IMR-90 (cell line): Measurements from ENCODE around the gene MRAP2. TPM values are rescaled to one million over a fixed set of nuclear protein-coding genes. Genes with fewer than 3 reads are reported as not detected.

Experiments used
- ATAC-seq: fragments of 200-7000 bp; cut with Tn5 transposase; 2 replicates; pipeline ENCODE4 v1.9.1; 2020; ENCODE audit warnings: low read depth, mild to moderate bottlenecking, moderate library complexity
- BruUV-seq: library from RNA; stranded (reverse); fragments of 400-500 nt; replicated peaks from 2 replicates; lab custom pipeline; 2021; lab: Mats Ljungman, UMichigan
- CTCF ChIA-PET: fragments of 300-600 bp; formaldehyde crosslinking; extraction: SDS; loops from one replicate; lab custom pipeline; 2021; ENCODE audit warnings: antibody characterized with exemption; lab: Yijun Ruan, JAX
- POLR2A ChIA-PET: fragments of 300-600 bp; sonication (Branson Sonifier 250); formaldehyde crosslinking; loops from one replicate; lab custom pipeline; 2022; ENCODE audit warnings: antibody characterized with exemption; ENCODE audit not compliant: unreplicated experiment; lab: Charles Lee
- DNase-seq: peaks from one replicate; pipeline ENCODE4 v3.0.0; 2013
- H2AFZ ChIP-seq: replicated peaks from 2 replicates; pipeline ENCODE3; 2013; ENCODE audit warnings: low read length, mild to moderate bottlenecking; ENCODE audit not compliant: poor library complexity
- H2AK5ac ChIP-seq: 2 replicates; pipeline ENCODE4 v1.6.1; 2013; ENCODE audit warnings: low read depth, low read length, inconsistent platforms
- H2AK9ac ChIP-seq: replicated peaks from 2 replicates; pipeline ENCODE3; 2013; ENCODE audit warnings: mild to moderate bottlenecking, low read depth, low read length, moderate library complexity; ENCODE audit not compliant: poor library complexity
- H2BK120ac ChIP-seq: 2 replicates; pipeline ENCODE4 v1.6.1; 2013; ENCODE audit warnings: low read depth, low read length, inconsistent platforms
- H2BK15ac ChIP-seq: 3 replicates; pipeline ENCODE4 v1.6.1; 2013; ENCODE audit warnings: low read depth, low read length, inconsistent platforms
- H2BK20ac ChIP-seq: 2 replicates; pipeline ENCODE4 v1.6.1; 2013; ENCODE audit warnings: low read depth, mild to moderate bottlenecking, inconsistent platforms, low read length, moderate library complexity
- H2BK5ac ChIP-seq: 2 replicates; pipeline ENCODE4 v1.6.1; 2013; ENCODE audit warnings: mild to moderate bottlenecking, low read depth, low read length, inconsistent platforms; ENCODE audit not compliant: poor library complexity, severe bottlenecking
- H3K14ac ChIP-seq: replicated peaks from 2 replicates; pipeline ENCODE4 v1.6.1; 2013; ENCODE audit warnings: low read depth, low read length, inconsistent platforms
- H3K18ac ChIP-seq: 2 replicates; pipeline ENCODE4 v1.6.1; 2013; ENCODE audit warnings: low read depth, low read length, control low read depth
- H3K23ac ChIP-seq: 2 replicates; pipeline ENCODE4 v1.6.1; 2013; ENCODE audit warnings: low read depth, low read length, inconsistent platforms
- H3K27ac ChIP-seq: 2 replicates; pipeline ENCODE4 v1.5.1; 2013; ENCODE audit warnings: mild to moderate bottlenecking, control low read depth, low read length; ENCODE audit not compliant: insufficient read depth
- H3K27me3 ChIP-seq: 2 replicates; pipeline ENCODE4 v1.6.1; 2013; ENCODE audit warnings: low read length; ENCODE audit not compliant: control insufficient read depth, insufficient read depth
- H3K36me3 ChIP-seq: 2 replicates; pipeline ENCODE4 v1.6.1; 2013; ENCODE audit warnings: low read length, mixed read lengths; ENCODE audit not compliant: control insufficient read depth, insufficient read depth
- H3K4ac ChIP-seq: 2 replicates; pipeline ENCODE4 v1.6.1; 2013; ENCODE audit warnings: low read depth, low read length, inconsistent platforms
- H3K4me1 ChIP-seq: 2 replicates; pipeline ENCODE4 v1.6.1; 2013; ENCODE audit warnings: low read length, mixed read lengths; ENCODE audit not compliant: control insufficient read depth, insufficient read depth
- H3K4me2 ChIP-seq: 2 replicates; pipeline ENCODE4 v1.6.1; 2013; ENCODE audit warnings: low read depth, mild to moderate bottlenecking, control low read depth, low read length, moderate library complexity
- H3K4me3 ChIP-seq: 2 replicates; pipeline ENCODE4 v1.5.1; 2013; ENCODE audit warnings: low read depth, mild to moderate bottlenecking, control low read depth, low read length, moderate library complexity; ENCODE audit not compliant: insufficient read depth
- H3K56ac ChIP-seq: 2 replicates; pipeline ENCODE4 v1.6.1; 2013; ENCODE audit warnings: low read length, inconsistent platforms; ENCODE audit not compliant: insufficient read depth; ENCODE audit errors: extremely low read depth
- H3K79me1 ChIP-seq, 2 experiments: 2 replicates each; pipeline ENCODE4 v1.6.1; 2013; ENCODE audit warnings: low read length in 2 of 2, inconsistent platforms in 1 of 2, low read depth in 1 of 2
- H3K9ac ChIP-seq: 2 replicates; pipeline ENCODE4 v1.6.1; 2013; ENCODE audit warnings: low read depth, low read length, control low read depth
- H3K9me1 ChIP-seq: 2 replicates; pipeline ENCODE4 v1.6.1; 2013; ENCODE audit warnings: low read length, inconsistent platforms; ENCODE audit not compliant: insufficient read depth
- H3K9me3 ChIP-seq: 2 replicates; pipeline ENCODE4 v1.6.1; 2013; ENCODE audit warnings: low read length; ENCODE audit not compliant: control insufficient read depth, insufficient read depth
- H4K20me1 ChIP-seq: 2 replicates; pipeline ENCODE4 v1.6.1; 2013; ENCODE audit warnings: low read length, inconsistent platforms; ENCODE audit not compliant: insufficient read depth
- H4K5ac ChIP-seq: 2 replicates; pipeline ENCODE4 v1.6.1; 2013; ENCODE audit warnings: mild to moderate bottlenecking, low read depth, low read length, control low read depth
- H4K8ac ChIP-seq, 2 experiments: 2 replicates each; pipeline ENCODE4 v1.6.1; 2013; ENCODE audit warnings: low read depth in 2 of 2, low read length in 2 of 2, control low read depth in 1 of 2, inconsistent platforms in 1 of 2
- H4K91ac ChIP-seq: 2 replicates; pipeline ENCODE4 v1.6.1; 2013; ENCODE audit warnings: low read depth, low read length, inconsistent platforms; ENCODE audit not compliant: insufficient read depth
- BHLHE40 ChIP-seq: fragments of 150-350 bp; IDR thresholded peaks from 2 replicates; pipeline ENCODE4 v1.6.1; 2016; ENCODE audit warnings: mild to moderate bottlenecking, low read depth, low read length
- CEBPB ChIP-seq: IDR thresholded peaks from 2 replicates; pipeline ENCODE4 v1.6.1; 2012; ENCODE audit warnings: low read depth, low read length, improper control_type of control experiment
- CHD1 ChIP-seq: IDR thresholded peaks from 2 replicates; pipeline ENCODE4 v1.6.1; 2012; ENCODE audit warnings: low read depth, low read length, improper control_type of control experiment
- FOS ChIP-seq: fragments of 150-350 bp; IDR thresholded peaks from 2 replicates; pipeline ENCODE4 v1.6.1; 2016; ENCODE audit warnings: low read depth, low read length
- MAFK ChIP-seq: IDR thresholded peaks from 2 replicates; pipeline ENCODE4 v1.6.1; 2012; ENCODE audit warnings: low read depth, low read length, improper control_type of control experiment
- MAZ ChIP-seq: IDR thresholded peaks from 2 replicates; pipeline ENCODE4 v1.6.1; 2012; ENCODE audit warnings: low read depth, mild to moderate bottlenecking, low read length, improper control_type of control experiment, moderate library complexity, borderline replicate concordance
- MXI1 ChIP-seq: IDR thresholded peaks from 2 replicates; pipeline ENCODE4 v1.6.1; 2012; ENCODE audit warnings: low read depth, mild to moderate bottlenecking, low read length, moderate library complexity, borderline replicate concordance
- NFE2L2 ChIP-seq: fragments of 150-350 bp; IDR thresholded peaks from 2 replicates; pipeline ENCODE4 v1.6.1; 2016; ENCODE audit warnings: low read depth, mild to moderate bottlenecking, low read length
- POLR2A ChIP-seq: IDR thresholded peaks from 2 replicates; pipeline ENCODE4 v1.6.1; 2012; ENCODE audit warnings: mild to moderate bottlenecking, low read depth, low read length
- RAD21 ChIP-seq: IDR thresholded peaks from 2 replicates; pipeline ENCODE4 v1.6.1; 2012; ENCODE audit warnings: low read length, improper control_type of control experiment
- RCOR1 ChIP-seq: IDR thresholded peaks from 2 replicates; pipeline ENCODE4 v1.6.1; 2012; ENCODE audit warnings: mild to moderate bottlenecking, low read length, improper control_type of control experiment; ENCODE audit not compliant: insufficient replicate concordance
- RFX5 ChIP-seq: IDR thresholded peaks from 2 replicates; pipeline ENCODE4 v1.8.0; 2012; ENCODE audit warnings: low read depth, mild to moderate bottlenecking, low read length, moderate library complexity
- SMC3 ChIP-seq: fragments of 150-350 bp; IDR thresholded peaks from 2 replicates; pipeline ENCODE4 v1.6.1; 2016; ENCODE audit warnings: low read depth, mild to moderate bottlenecking, antibody characterized with exemption, low read length, moderate library complexity
- dilution Hi-C: fragments of 300-500 bp; cut with HindIII; formaldehyde crosslinking; loops from one replicate; pipeline ENCODE4 v1.14.3; 2018; ENCODE audit warnings: low sequenced_read_pairs; ENCODE audit not compliant: unreplicated experiment
- in situ Hi-C: fragments of 300-500 bp; cut with MboI; formaldehyde crosslinking; loops from 3 replicates; pipeline ENCODE4 v1.14.3; 2019; ENCODE audit warnings: low sequenced_read_pairs, inconsistent platforms, mixed read lengths
- intact Hi-C: fragments of 100-400 bp; cut with micrococcal nuclease; formaldehyde crosslinking; loops from 2 replicates; pipeline ENCODE4 v1.10.0; 2022
- polyA plus RNA-seq, 3 experiments: library from polyadenylated mRNA; depleted of rRNA; stranded (reverse); fragments of >200 nt; gene quantifications; 2 replicates each; pipeline ENCODE4 v1.2.3, GENCODE V29; 2012; ENCODE audit warnings: low replicate concordance in 1 of 3
- total RNA-seq: library from RNA; depleted of rRNA; stranded (reverse); fragments of >200 nt; gene quantifications from 2 replicates; pipeline ENCODE4 v1.2.3, GENCODE V29; 2012
- TF ChIP-seq, protein P1 (sequence below): fragments of 150-350 bp; IDR thresholded peaks from 2 replicates; pipeline ENCODE4 v1.6.1; 2016; ENCODE audit warnings: low read depth, mild to moderate bottlenecking, low read length, moderate library complexity, borderline replicate concordance
- TF ChIP-seq, protein P2 (sequence below): conservative IDR thresholded peaks from 2 replicates; pipeline ENCODE4 v1.5.1; 2012; ENCODE audit warnings: mild to moderate bottlenecking, low read depth, low read length, improper control_type of control experiment
- TF ChIP-seq, protein P3 (sequence below): fragments of 150-350 bp; IDR thresholded peaks from 2 replicates; pipeline ENCODE4 v1.6.1; 2017; ENCODE audit warnings: mild to moderate bottlenecking, antibody characterized with exemption, low read length, low read depth

The MRAP2 gene
- total and polyA plus RNA-seq, 2 of the 4 experiments (the other 2 are of a cell fraction): 0.03 TPM; not detected in 1

DNA sequence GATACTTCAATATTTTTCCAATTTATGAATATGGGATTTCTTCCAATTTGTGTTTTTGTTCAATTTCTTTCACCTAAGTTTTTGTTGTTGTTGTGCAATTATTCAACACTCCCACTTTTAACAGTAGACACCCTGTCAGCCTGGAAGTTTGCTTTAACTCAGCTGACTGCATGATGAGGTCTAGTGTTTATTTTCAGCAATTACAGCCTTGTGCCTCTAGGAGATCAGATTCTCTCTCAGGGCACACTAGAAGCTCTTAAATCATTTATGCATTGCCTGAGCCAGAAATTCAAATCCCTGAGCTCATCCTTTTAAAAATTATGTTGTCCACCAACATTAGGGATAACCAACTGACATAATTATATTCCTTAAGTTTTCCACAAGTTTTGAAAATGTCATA, 85.7 kb downstream of the MRAP2 start:
- no peak overlapping the region for H3K9ac ChIP-seq
- no peak for TF ChIP-seq BHLHE40
- no peak for TF ChIP-seq POLR2A
- TF ChIP-seq NFE2L2: no peak
- TF ChIP-seq RCOR1: no peak
- TF ChIP-seq CEBPB: no peak
- no peak for TF ChIP-seq MAZ
- no peak for TF ChIP-seq MXI1
- TF ChIP-seq, protein P1, sequence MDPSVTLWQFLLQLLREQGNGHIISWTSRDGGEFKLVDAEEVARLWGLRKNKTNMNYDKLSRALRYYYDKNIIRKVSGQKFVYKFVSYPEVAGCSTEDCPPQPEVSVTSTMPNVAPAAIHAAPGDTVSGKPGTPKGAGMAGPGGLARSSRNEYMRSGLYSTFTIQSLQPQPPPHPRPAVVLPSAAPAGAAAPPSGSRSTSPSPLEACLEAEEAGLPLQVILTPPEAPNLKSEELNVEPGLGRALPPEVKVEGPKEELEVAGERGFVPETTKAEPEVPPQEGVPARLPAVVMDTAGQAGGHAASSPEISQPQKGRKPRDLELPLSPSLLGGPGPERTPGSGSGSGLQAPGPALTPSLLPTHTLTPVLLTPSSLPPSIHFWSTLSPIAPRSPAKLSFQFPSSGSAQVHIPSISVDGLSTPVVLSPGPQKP: no peak
- TF ChIP-seq MAFK: no peak
- no peak for TF ChIP-seq SMC3
- TF ChIP-seq, protein P2, sequence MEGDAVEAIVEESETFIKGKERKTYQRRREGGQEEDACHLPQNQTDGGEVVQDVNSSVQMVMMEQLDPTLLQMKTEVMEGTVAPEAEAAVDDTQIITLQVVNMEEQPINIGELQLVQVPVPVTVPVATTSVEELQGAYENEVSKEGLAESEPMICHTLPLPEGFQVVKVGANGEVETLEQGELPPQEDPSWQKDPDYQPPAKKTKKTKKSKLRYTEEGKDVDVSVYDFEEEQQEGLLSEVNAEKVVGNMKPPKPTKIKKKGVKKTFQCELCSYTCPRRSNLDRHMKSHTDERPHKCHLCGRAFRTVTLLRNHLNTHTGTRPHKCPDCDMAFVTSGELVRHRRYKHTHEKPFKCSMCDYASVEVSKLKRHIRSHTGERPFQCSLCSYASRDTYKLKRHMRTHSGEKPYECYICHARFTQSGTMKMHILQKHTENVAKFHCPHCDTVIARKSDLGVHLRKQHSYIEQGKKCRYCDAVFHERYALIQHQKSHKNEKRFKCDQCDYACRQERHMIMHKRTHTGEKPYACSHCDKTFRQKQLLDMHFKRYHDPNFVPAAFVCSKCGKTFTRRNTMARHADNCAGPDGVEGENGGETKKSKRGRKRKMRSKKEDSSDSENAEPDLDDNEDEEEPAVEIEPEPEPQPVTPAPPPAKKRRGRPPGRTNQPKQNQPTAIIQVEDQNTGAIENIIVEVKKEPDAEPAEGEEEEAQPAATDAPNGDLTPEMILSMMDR: no peak
- TF ChIP-seq CHD1: no peak
- TF ChIP-seq FOS: no peak
- no peak for TF ChIP-seq RAD21
- no peak for TF ChIP-seq RFX5
- TF ChIP-seq, protein P3, sequence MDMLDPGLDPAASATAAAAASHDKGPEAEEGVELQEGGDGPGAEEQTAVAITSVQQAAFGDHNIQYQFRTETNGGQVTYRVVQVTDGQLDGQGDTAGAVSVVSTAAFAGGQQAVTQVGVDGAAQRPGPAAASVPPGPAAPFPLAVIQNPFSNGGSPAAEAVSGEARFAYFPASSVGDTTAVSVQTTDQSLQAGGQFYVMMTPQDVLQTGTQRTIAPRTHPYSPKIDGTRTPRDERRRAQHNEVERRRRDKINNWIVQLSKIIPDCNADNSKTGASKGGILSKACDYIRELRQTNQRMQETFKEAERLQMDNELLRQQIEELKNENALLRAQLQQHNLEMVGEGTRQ: no peak
- H3K27me3 ChIP-seq: no peaks in the 10 kb centered on the region
- no peak overlapping the region for H2AK9ac ChIP-seq
- H3K79me1 ChIP-seq: no peaks in the 10 kb centered on the region
- H3K36me3 ChIP-seq: no peaks in the 10 kb centered on the region
- no peak overlapping the region for H4K8ac ChIP-seq
- no peak overlapping the region for H2BK15ac ChIP-seq
- ATAC-seq (peak; percentile 44; the same call in 1 of the 2 replicates), DNase-seq (peak; percentile 4)
- H3K4ac ChIP-seq: no peak overlapping the region
- no peaks in the 10 kb centered on the region for H3K9me1 ChIP-seq
- no peaks in the 10 kb centered on the region for H3K9me3 ChIP-seq
- intact Hi-C loops: no loop called here
- no peak overlapping the region for H2BK120ac ChIP-seq
- dilution Hi-C loops: no loop called here
- H3K56ac ChIP-seq: no peak overlapping the region; the same call in 1 of the 2 replicates
- ChIA-PET CTCF (no interaction called here), POLR2A (no interaction called here)
- no peak overlapping the region for H3K18ac ChIP-seq
- H3K14ac ChIP-seq: no peak overlapping the region
- H2AK5ac ChIP-seq: no peak overlapping the region
- H3K27ac ChIP-seq: no peak overlapping the region
- in situ Hi-C loops: no loop called here
- no peaks in the 10 kb centered on the region for H4K20me1 ChIP-seq
- H2AFZ ChIP-seq: no peak overlapping the region
- H4K5ac ChIP-seq: no peak overlapping the region
- H3K4me3 ChIP-seq: no peak overlapping the region
- H4K91ac ChIP-seq: no peak overlapping the region
- no peak overlapping the region for H3K4me2 ChIP-seq
- no peak overlapping the region for H3K23ac ChIP-seq
- BruUV-seq: no TSS peak
- H2BK5ac ChIP-seq: no peak overlapping the region
- H3K4me1 ChIP-seq: no peaks in the 10 kb centered on the region
- H2BK20ac ChIP-seq: no peak overlapping the region
